ENCODE data around the gene L2HGDH.

DNA sequence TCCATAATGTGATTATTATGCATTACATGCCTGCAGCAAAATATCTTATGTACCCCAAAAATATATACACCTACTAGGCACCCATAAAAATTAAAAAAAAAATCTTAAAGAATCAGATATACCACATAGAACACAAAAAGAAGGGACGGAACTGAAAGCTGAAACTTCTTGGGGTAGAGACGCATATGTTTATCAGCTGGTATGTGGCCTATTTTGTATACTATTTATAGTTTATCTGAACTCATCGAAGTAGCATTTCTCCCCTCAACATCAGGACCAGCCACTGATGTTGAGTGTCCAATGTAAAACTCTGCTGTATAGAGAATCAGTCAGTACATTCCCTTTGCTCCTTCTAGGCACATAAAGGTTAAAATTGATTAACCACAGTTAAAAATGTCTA lies 57.8 kb downstream of the L2HGDH start:
- TF ChIP-seq, protein P1, sequence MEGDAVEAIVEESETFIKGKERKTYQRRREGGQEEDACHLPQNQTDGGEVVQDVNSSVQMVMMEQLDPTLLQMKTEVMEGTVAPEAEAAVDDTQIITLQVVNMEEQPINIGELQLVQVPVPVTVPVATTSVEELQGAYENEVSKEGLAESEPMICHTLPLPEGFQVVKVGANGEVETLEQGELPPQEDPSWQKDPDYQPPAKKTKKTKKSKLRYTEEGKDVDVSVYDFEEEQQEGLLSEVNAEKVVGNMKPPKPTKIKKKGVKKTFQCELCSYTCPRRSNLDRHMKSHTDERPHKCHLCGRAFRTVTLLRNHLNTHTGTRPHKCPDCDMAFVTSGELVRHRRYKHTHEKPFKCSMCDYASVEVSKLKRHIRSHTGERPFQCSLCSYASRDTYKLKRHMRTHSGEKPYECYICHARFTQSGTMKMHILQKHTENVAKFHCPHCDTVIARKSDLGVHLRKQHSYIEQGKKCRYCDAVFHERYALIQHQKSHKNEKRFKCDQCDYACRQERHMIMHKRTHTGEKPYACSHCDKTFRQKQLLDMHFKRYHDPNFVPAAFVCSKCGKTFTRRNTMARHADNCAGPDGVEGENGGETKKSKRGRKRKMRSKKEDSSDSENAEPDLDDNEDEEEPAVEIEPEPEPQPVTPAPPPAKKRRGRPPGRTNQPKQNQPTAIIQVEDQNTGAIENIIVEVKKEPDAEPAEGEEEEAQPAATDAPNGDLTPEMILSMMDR (conservative IDR thresholded peaks at IDR 0.05; ENCODE audit: low read depth, low read length) = no peak
- TF ChIP-seq EZH2phosphoT487 (IDR thresholded peaks at IDR 0.05; ENCODE audit: borderline replicate concordance, low read length) = no peak

All from PC-3 (cell line).